Measurements from ENCODE around the gene SLC22A1. TPM values are rescaled to one million over a fixed set of nuclear protein-coding genes. Genes with fewer than 3 reads are reported as not detected.

SLC22A1 gene
- polyA plus RNA-seq, 10 donors, result 0.15 to 2.0 (median 0.67) TPM; not detected in 2

- DNase-seq, result no peak
These were observed 48.5 kb downstream of the SLC22A1 start for GRCh38 chr6:160170018-160170680.

GRCh38 chr6:160172704-160173103 is 51.1 kb downstream of the SLC22A1 start:
- DNase-seq, result no peak

- DNase-seq, result no peak
These were observed 52.4 kb downstream of the SLC22A1 start for GRCh38 chr6:160173806-160174527.

GRCh38 chr6:160174681-160175080 is 53.1 kb downstream of the SLC22A1 start:
- DNase-seq, result no peak

- DNase-seq, result no peak
These were observed 55.6 kb downstream of the SLC22A1 start for GRCh38 chr6:160177220-160177619.

GRCh38 chr6:160178271-160178670 is 56.7 kb downstream of the SLC22A1 start:
- no peak for DNase-seq

GRCh38 chr6:160180706-160181105 is 59.1 kb downstream of the SLC22A1 start:
- no peak for DNase-seq

GRCh38 chr6:160188773-160189172 is 67.2 kb downstream of the SLC22A1 start:
- no peak for DNase-seq

- no peak for DNase-seq
These were observed 68.5 kb downstream of the SLC22A1 start for GRCh38 chr6:160190081-160190480.

GRCh38 chr6:160190973-160191372 is 69.4 kb downstream of the SLC22A1 start:
- DNase-seq, result peak in 1 of 3 donors; percentile 11

GRCh38 chr6:160192840-160193239 is 71.2 kb downstream of the SLC22A1 start:
- no peak for DNase-seq

GRCh38 chr6:160194808-160195207 is 73.2 kb downstream of the SLC22A1 start:
- DNase-seq, result no peak

- no peak for DNase-seq
These were observed 76.0 kb downstream of the SLC22A1 start for GRCh38 chr6:160197662-160198061.

- DNase-seq, result peak in 1 of 3 donors; percentile 34
These were observed 77.1 kb downstream of the SLC22A1 start for GRCh38 chr6:160198606-160199211.

GRCh38 chr6:160201061-160201460 is 79.4 kb downstream of the SLC22A1 start:
- DNase-seq, result no peak

- DNase-seq, result no peak
These were observed 80.8 kb downstream of the SLC22A1 start for GRCh38 chr6:160202411-160202810.

- DNase-seq, result no peak
These were observed 81.5 kb downstream of the SLC22A1 start for GRCh38 chr6:160203076-160203475.

- no peak for DNase-seq
These were observed 81.9 kb downstream of the SLC22A1 start for GRCh38 chr6:160203522-160203921.

- no peak for DNase-seq
These were observed 82.3 kb downstream of the SLC22A1 start for GRCh38 chr6:160203953-160204352.

- DNase-seq, result no peak
These were observed 83.1 kb downstream of the SLC22A1 start for GRCh38 chr6:160204710-160205109.

- DNase-seq, result no peak
These were observed 86.0 kb downstream of the SLC22A1 start for GRCh38 chr6:160207618-160208017.

Measured in muscle of back (tissue), 11 donors.